ENCODE measurements around the gene ATP5ME. TPM values are rescaled to one million over a fixed set of nuclear protein-coding genes. Genes with fewer than 3 reads are reported as not detected.
A peak's percentile ranks its signal among the peaks of the same experiment; 100 is the strongest.

Gene ATP5ME
- total and polyA plus RNA-seq, 2 of the 13 experiments (the other 11 are each of a cell fraction or from before 2014, with no cell fraction given), result 305 to 753 TPM

GRCh38 chr4:687048-687970 lies 13.2 kb upstream of the ATP5ME start (continued):
- TF ChIP-seq HNF1A (IDR thresholded peaks at IDR 0.05; ENCODE audit: low read depth) (0 out of 2 replicates have a peak, but pooled peaks have one; percentile 13), HNF1A (CRISPR knock-in tag; IDR thresholded peaks at IDR 0.05; ENCODE audit: borderline replicate concordance) (0 out of 2 replicates have a peak, but pooled peaks have one; percentile 15), ZNF407 (CRISPR knock-in tag; IDR thresholded peaks at IDR 0.05; ENCODE audit: not compliant biosample characterization) (no peak), ZSCAN12 (CRISPR knock-in tag; IDR thresholded peaks at IDR 0.05) (no peak), ZBTB21 (CRISPR knock-in tag; IDR thresholded peaks at IDR 0.05) (0 out of 2 replicates have a peak, but pooled peaks have one; percentile 10), ZNF780A (CRISPR knock-in tag; IDR thresholded peaks at IDR 0.05) (no peak), SKI (IDR thresholded peaks at IDR 0.05; ENCODE audit: partially characterized antibody) (peak; percentile 60), SNAI1 (CRISPR knock-in tag; IDR thresholded peaks at IDR 0.05; ENCODE audit: borderline replicate concordance) (0 out of 2 replicates have a peak, but pooled peaks have one; percentile 57), FOXM1 (CRISPR knock-in tag; IDR thresholded peaks at IDR 0.05) (no peak), IRF9 (CRISPR knock-in tag; IDR thresholded peaks at IDR 0.05; ENCODE audit: borderline replicate concordance) (no peak; the same call in 1 of the 2 replicates), JDP2 (CRISPR knock-in tag; IDR thresholded peaks at IDR 0.05; ENCODE audit: borderline replicate concordance) (no peak), ZNF329 (CRISPR knock-in tag; IDR thresholded peaks at IDR 0.05; ENCODE audit: low read depth) (no peak), ZNF790 (CRISPR knock-in tag; IDR thresholded peaks at IDR 0.05; ENCODE audit: borderline replicate concordance) (no peak), HNRNPH1 (optimal IDR thresholded peaks at IDR 0.05; ENCODE audit: low read depth, low read length) (no peak), TCF7L2 (IDR thresholded peaks at IDR 0.05; ENCODE audit: low read depth, low read length) (no peak)

Measured in HepG2 (cell line).